SH-SY5Y (cell line): ENCODE measurements around the gene HTR3E.

ENCODE experiments used
- GATA2 ChIP-seq: IDR thresholded peaks from 2 replicates; pipeline ENCODE4 v1.6.1; 2011; ENCODE audit warnings: mild to moderate bottlenecking, low read depth, low read length
- GATA3 ChIP-seq: IDR thresholded peaks from 2 replicates; pipeline ENCODE4 v1.6.1; 2011; ENCODE audit warnings: low read depth, mild to moderate bottlenecking, low read length, moderate library complexity

DNA sequence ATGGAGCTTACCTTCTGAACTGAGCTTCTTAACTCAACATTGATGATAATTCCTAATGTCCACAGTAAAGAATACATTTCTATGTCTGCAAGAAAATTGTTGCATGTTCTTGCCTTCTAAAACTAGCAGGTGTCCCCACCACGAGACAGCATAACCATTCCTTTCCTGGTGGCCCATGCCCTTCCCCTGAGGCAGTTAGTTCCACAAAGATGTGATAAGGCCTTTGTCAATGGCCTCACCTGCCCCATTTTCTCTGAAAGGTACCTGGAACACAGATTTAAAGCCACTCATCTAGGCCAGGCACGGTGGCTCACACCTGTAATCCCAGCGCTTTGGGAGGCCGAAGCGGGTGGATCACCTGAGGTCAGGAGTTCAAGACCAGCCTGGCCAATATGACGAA lies 21.0 kb upstream of the HTR3E start:
- TF ChIP-seq GATA2 (no peak), GATA3 (no peak)
